ENCODE measurements around the gene APCDD1L. TPM values are rescaled to one million over a fixed set of nuclear protein-coding genes. Genes with fewer than 3 reads are reported as not detected.

Gene APCDD1L
- polyA plus RNA-seq, 1 donor from 2014 or later, result not detected

GRCh38 chr20:58549231-58550209, 34.3 kb upstream of the APCDD1L start:
- Histone ChIP-seq H3K4me3 (ENCODE audit: low read length) (no peak overlapping the region), H3K36me3 (ENCODE audit: insufficient read depth, low read length) (no peaks in the 10 kb centered on the region), H2AFZ (ENCODE audit: low read depth, low read length) (no peak overlapping the region), H3K9me3 (ENCODE audit: low read length) (no peaks in the 10 kb centered on the region), H3K79me2 (replicated peaks; ENCODE audit: insufficient read depth, low read length) (no peaks in the 10 kb centered on the region), H3K9ac (ENCODE audit: low read length) (no peak overlapping the region), H4K20me1 (ENCODE audit: insufficient read depth) (no peaks in the 10 kb centered on the region), H3K4me2 (ENCODE audit: low read length) (no peak overlapping the region), H3K27ac (ENCODE audit: low read length) (no peak overlapping the region), H3K27me3 (ENCODE audit: insufficient read depth, low read depth, low read length) (no peaks in the 10 kb centered on the region), H3F3A (ENCODE audit: insufficient read depth, low read length, poor library complexity, severe bottlenecking) (no peaks in the 10 kb centered on the region), H3K9me2 (ENCODE audit: insufficient read depth, low read length) (no peaks in the 10 kb centered on the region)
- TF ChIP-seq CTCF (IDR thresholded peaks at IDR 0.05; ENCODE audit: poor library complexity, severe bottlenecking), result no peak
- no peak for TF ChIP-seq REST (IDR thresholded peaks at IDR 0.05; ENCODE audit: borderline replicate concordance)
- no peak for TF ChIP-seq EZH2 (IDR thresholded peaks at IDR 0.05; ENCODE audit: borderline replicate concordance, insufficient read depth, low read length, poor library complexity, severe bottlenecking)
- no peak for TF ChIP-seq MXI1 (conservative IDR thresholded peaks at IDR 0.05; ENCODE audit: poor library complexity, severe bottlenecking)
- no peak for TF ChIP-seq EP300 (conservative IDR thresholded peaks at IDR 0.05; ENCODE audit: poor library complexity, severe bottlenecking)

GRCh38 chr20:58547623-58548475, 32.6 kb upstream of the APCDD1L start:
- Histone ChIP-seq H4K20me1 (ENCODE audit: insufficient read depth) (no peaks in the 10 kb centered on the region), H3K27ac (ENCODE audit: low read length) (no peak overlapping the region), H3K36me3 (ENCODE audit: insufficient read depth, low read length) (no peaks in the 10 kb centered on the region), H3K9me3 (ENCODE audit: low read length) (no peaks in the 10 kb centered on the region), H3K27me3 (ENCODE audit: insufficient read depth, low read depth, low read length) (no peaks in the 10 kb centered on the region), H3K9ac (ENCODE audit: low read length) (no peak overlapping the region), H3F3A (ENCODE audit: insufficient read depth, low read length, poor library complexity, severe bottlenecking) (no peaks in the 10 kb centered on the region), H3K9me2 (ENCODE audit: insufficient read depth, low read length) (no peaks in the 10 kb centered on the region), H3K4me3 (ENCODE audit: low read length) (no peak overlapping the region), H2AFZ (ENCODE audit: low read depth, low read length) (no peak overlapping the region), H3K79me2 (replicated peaks; ENCODE audit: insufficient read depth, low read length) (no peaks in the 10 kb centered on the region), H3K4me2 (ENCODE audit: low read length) (no peak overlapping the region)
- no peak for TF ChIP-seq SMC3 (conservative IDR thresholded peaks at IDR 0.05; ENCODE audit: poor library complexity)
- TF ChIP-seq CTCF (IDR thresholded peaks at IDR 0.05; ENCODE audit: poor library complexity, severe bottlenecking), result no peak
- no peak for TF ChIP-seq RAD21 (conservative IDR thresholded peaks at IDR 0.05)
- no peak for TF ChIP-seq TAF1 (IDR thresholded peaks at IDR 0.05; ENCODE audit: low read depth)
- TF ChIP-seq POLR2AphosphoS5 (IDR thresholded peaks at IDR 0.05), result no peak
- no peak for TF ChIP-seq EP300 (conservative IDR thresholded peaks at IDR 0.05; ENCODE audit: poor library complexity, severe bottlenecking)

Measured in neural cell (in vitro differentiated cells).